Bronchial epithelial cell (primary cell): ENCODE measurements around the gene ZNF668. TPM values are rescaled to one million over a fixed set of nuclear protein-coding genes. Genes with fewer than 3 reads are reported as not detected.

Source experiments
- DNase-seq: peaks from one replicate; pipeline ENCODE4 v3.0.0-alpha.2; 2010; ENCODE audit warnings: low read depth
- FAIRE-seq: peaks from 2 replicates; lab custom pipeline; 2011; peaks lifted over from hg19 to GRCh38; lab: Jason Lieb, UNC
- H3K27me3 ChIP-seq: 2 replicates; pipeline ENCODE4 v1.5.1; 2011; ENCODE audit warnings: low read length; ENCODE audit not compliant: control insufficient read depth, insufficient read depth
- H3K36me3 ChIP-seq: 2 replicates; pipeline ENCODE4 v1.5.1; 2011; ENCODE audit warnings: low read length; ENCODE audit not compliant: control insufficient read depth, insufficient read depth
- H3K4me3 ChIP-seq: 2 replicates; pipeline ENCODE4 v1.5.1; 2011; ENCODE audit warnings: mild to moderate bottlenecking, low read depth, low read length, control low read depth
- CTCF ChIP-seq: IDR thresholded peaks from 2 replicates; pipeline ENCODE4 v1.5.1; 2011; ENCODE audit warnings: mild to moderate bottlenecking, moderate library complexity, low read length, control low read depth, inconsistent platforms; ENCODE audit not compliant: insufficient read depth, severe bottlenecking
- total RNA-seq: library from RNA; depleted of rRNA; stranded (reverse); fragments of >200 nt; gene quantifications from 2 replicates; pipeline ENCODE4 v1.2.1, GENCODE V29; 2014

The ZNF668 gene
- total RNA-seq, 1 donor from 2014 or later: 8.2 TPM

- peak overlapping the region; percentile 96 for H3K4me3 ChIP-seq
- no peak for TF ChIP-seq CTCF
- no peak for DNase-seq
- FAIRE-seq: no peak
- no peaks in the 10 kb centered on the region for H3K27me3 ChIP-seq
- H3K36me3 ChIP-seq: peaks cover 20% of the 10 kb centered on the region
Measured at GRCh38 chr16:31074814-31075183, 759 bp upstream of the ZNF668 start.

- TF ChIP-seq CTCF: no peak
- Histone ChIP-seq H3K27me3 (no peaks in the 10 kb centered on the region), H3K4me3 (peak overlapping the region; percentile 96), H3K36me3 (peaks cover 12% of the 10 kb centered on the region)
- DNase-seq (peak; percentile 79), FAIRE-seq (no peak)
Measured at GRCh38 chr16:31073142-31073969, 684 bp downstream of the ZNF668 start.

DNA sequence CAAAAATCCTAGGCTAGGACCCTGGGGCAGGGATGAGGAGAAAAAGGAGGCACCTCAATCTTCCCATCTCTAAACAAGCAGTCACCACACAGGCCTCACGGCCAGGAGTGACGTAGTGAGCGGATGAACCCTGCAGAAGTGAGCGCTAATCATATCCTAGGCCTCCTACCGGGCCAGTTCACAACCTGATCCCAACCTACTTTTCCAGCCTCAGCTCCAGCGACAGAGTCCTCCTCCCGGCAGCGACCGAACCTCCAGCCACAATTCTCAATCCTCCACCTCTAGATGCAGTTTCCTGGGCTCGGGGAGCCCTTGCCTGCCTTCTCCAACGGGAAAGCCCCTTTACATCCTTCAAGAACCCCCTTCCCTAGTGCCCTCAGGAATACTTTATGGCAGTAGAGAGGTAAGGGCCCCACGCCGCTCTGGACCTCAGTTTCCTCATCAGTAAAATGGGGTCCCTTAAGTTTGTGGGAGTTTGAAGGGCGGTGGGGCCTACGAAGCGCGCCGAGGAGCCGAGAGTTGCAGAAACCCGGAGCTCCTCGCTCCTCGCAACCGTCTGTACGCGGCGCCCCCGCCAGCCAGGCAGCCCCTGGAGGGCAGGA lies 1.4 kb downstream of the ZNF668 start:
- FAIRE-seq: no peak
- Histone ChIP-seq H3K27me3 (no peaks in the 10 kb centered on the region), H3K4me3 (peak overlapping the region; percentile 96), H3K36me3 (peaks cover 6% of the 10 kb centered on the region)
- peak; percentile 4 for TF ChIP-seq CTCF
- DNase-seq: peak; percentile 41

DNA sequence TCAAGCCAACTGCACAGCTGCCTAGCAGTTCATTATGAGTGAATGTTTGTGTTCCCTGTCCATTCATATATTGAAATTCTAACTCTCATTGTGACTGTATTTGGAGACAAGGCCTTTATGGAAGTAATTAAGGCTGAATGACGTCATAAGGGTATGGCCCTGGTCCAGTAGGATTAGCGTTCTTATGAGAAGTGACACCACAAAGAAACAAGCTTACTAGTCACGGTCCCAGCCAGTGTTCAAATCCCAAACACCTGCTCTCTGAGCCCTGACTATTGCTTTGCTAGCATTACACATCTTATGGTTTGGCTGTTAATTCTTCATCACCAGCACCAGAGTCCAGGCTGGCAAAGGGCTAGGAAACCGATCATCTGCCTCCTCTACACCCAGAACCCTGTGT lies 2.2 kb downstream of the ZNF668 start:
- Histone ChIP-seq H3K27me3 (no peaks in the 10 kb centered on the region), H3K36me3 (peaks cover 4% of the 10 kb centered on the region), H3K4me3 (peak overlapping the region; percentile 96)
- no peak for TF ChIP-seq CTCF
- FAIRE-seq (no peak), DNase-seq (peak; percentile 27)

- no peaks in the 10 kb centered on the region for H3K27me3 ChIP-seq
- TF ChIP-seq CTCF: no peak
- FAIRE-seq (no peak), DNase-seq (no peak)
- H3K36me3 ChIP-seq: peaks cover 6% of the 10 kb centered on the region
- no peak overlapping the region for H3K4me3 ChIP-seq
Measured at GRCh38 chr16:31067342-31067741, 6.7 kb downstream of the ZNF668 start.
